UCSD-AML1 (cell line): ENCODE data around the gene NUDT14.

ENCODE experiments used
- DNase-seq: peaks from one replicate; lab custom pipeline; 2025; ENCODE audit not compliant: unreplicated experiment; lab: John Stamatoyannopoulos, UW

NUDT14 gene

GRCh38 chr14:105160776-105161175, 20.3 kb downstream of the NUDT14 start:
- DNase-seq: no peak

DNA sequence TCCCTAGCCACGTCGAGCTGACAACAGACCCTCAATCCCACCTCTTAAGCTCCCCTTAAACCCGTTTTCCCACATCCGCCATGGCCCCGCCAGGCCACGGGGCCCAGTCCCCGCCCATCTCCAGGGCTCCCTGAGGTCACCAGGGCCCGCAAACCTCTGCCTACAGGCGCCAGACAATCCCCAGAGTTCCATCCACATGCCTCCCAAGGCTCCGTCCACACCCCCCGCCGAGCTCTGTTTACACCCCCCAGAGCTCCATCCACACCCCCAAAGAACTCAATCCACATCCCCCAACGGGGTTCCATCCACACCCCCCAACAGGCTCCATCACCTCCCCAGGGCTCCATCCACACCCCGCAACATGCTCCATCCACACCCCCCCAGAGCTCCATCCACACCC, 21.8 kb downstream of the NUDT14 start:
- no peak for DNase-seq

DNA sequence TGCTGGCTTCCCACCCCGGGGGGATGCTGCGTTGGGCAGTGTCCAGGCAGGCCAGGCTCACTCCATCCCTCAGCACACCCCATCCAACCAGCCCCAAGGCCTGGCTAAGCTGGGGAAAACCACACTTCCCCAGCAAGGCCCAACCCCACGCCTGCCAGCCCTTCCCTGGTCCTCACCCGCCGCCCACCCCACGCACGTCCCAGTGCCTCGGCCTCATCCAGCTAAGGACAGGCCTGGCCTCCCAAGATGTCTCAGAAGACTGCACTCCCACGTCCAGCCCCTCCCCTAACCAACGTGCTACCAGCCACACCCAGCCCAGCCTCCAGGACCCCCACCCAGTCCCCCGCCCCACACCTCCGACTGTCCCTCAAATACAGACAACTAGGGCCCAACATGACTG, 22.3 kb downstream of the NUDT14 start:
- DNase-seq: no peak

GRCh38 chr14:105157872-105158271, 23.2 kb downstream of the NUDT14 start:
- no peak for DNase-seq

DNA sequence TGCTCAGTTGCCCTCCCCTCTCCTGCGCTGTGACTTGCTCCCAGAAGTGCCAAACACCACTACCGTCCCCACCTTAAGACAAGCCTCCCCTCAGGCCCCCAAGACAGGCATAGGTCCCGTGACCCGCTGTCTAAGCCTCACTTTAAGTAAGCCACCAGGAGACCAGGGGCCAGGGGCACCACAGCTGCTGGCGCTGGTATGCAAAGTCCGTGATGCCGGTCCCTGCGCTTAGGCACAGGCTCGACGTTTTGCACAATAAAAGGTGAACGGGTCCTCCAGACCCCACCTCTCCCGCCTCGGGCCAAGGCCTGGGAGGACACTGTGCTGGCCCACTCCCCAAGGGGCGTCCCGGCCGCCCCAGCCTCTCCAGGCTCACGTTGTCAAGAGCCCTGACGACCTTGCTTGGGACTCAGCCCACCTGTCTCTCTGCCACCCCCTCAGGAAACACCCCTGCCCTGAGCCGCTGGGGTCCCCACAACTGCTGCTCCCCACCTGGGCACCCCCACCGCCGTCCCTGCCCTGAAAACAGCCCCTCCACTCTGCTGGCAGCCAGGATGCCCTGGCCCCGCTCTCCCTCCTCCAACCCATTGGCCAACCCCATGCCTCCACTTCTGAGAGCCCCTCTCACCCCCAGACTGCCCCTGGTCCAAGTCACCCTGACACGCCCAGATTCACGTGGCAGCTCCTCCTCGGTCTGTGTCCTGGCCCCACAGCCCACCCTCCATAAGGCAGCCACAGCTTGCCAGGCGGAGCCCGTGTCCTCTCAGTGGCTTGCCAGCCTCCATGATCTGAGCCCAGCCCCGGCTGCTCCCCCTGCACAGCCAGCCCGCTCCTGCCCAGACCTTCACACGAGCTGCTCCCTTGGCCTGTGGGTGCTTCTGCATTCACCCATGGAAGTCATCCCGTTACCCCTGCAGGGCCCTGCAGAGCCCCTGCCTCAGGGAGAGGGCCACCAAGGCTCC, 24.4 kb downstream of the NUDT14 start:
- DNase-seq: no peak

GRCh38 chr14:105155681-105156413, 25.3 kb downstream of the NUDT14 start:
- DNase-seq: no peak

- DNase-seq: no peak
Measured at GRCh38 chr14:105155071-105155651, 26.0 kb downstream of the NUDT14 start.

- no peak for DNase-seq
Measured at GRCh38 chr14:105154476-105154871, 26.6 kb downstream of the NUDT14 start.

DNA sequence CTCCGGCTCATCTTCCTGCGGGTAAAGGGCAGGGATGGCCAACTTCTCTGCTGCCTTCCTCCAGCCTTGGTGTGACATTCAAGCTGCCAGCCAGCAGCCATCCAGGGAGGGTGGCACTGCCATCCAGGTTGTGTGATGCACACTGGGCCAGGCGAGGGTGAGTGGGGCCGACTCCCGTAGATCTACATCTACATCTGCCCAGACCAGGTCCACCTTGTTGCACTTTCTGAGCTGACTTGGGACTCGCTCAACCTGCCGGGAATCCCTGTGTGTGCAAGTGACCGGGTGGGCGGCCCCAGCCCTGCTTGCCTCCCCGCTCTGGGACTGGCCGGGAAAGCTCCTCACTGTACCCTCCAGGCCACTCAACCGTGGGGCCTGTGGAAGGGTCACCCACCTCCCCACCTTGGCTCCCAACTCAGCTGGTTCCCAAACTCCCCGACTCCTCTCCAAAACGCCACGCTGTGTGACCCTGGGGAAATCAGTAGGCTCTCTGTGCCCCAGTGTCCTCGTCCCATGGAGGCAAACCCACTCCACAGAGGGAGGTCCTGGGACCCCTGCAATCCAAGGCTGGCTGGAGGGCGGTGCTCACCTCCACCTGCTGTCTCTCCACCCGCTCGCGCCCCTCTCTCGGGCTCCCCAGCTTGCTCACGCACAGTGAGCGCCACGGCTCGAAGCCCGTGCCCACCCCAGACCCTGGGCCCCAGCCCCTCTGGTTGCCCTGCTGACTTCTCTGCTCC, 27.2 kb downstream of the NUDT14 start:
- DNase-seq: no peak

DNA sequence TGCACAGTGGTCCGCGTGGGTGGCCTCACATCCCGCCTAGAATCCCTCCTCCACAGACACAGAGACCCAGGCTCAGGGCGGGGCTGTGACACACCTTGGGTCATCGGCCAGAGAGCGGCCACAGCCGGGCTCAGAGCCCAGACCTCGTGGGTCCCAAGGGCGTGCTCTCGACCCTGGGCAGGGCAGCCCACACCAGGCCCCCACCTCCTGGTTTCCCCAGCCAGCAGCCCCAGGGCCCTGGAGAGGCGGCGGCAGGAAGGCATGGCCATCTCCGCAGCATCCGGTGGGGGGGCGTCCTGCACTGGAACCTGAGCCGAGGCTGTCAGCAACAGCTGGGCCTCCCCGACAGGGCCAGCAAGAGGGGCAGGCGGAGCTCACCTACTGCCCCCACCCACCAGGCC, 27.8 kb downstream of the NUDT14 start:
- DNase-seq: no peak

DNA sequence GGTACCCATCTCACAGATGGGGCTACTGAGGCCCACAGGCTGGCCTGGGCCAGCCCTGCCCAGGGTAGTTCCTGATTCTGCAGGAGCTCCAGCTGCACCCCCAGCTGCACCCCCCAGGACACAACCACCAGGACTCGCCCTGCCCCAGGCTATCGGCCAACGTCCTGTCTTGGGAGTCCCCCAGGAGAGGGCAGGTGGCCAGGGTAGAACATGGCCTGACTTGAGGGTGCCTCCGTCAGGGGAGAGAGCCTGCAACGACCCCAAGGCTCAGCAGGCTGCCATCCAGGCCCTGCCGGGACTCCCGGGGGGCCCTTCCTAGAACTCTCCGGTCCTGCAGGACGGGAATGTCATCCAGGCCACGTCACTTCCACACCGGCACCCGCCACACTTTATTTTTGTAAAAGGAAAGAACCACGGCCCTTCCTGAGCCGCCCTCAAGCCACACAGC, 28.3 kb downstream of the NUDT14 start:
- no peak for DNase-seq

GRCh38 chr14:105151838-105152793, 29.0 kb downstream of the NUDT14 start:
- DNase-seq: no peak

DNA sequence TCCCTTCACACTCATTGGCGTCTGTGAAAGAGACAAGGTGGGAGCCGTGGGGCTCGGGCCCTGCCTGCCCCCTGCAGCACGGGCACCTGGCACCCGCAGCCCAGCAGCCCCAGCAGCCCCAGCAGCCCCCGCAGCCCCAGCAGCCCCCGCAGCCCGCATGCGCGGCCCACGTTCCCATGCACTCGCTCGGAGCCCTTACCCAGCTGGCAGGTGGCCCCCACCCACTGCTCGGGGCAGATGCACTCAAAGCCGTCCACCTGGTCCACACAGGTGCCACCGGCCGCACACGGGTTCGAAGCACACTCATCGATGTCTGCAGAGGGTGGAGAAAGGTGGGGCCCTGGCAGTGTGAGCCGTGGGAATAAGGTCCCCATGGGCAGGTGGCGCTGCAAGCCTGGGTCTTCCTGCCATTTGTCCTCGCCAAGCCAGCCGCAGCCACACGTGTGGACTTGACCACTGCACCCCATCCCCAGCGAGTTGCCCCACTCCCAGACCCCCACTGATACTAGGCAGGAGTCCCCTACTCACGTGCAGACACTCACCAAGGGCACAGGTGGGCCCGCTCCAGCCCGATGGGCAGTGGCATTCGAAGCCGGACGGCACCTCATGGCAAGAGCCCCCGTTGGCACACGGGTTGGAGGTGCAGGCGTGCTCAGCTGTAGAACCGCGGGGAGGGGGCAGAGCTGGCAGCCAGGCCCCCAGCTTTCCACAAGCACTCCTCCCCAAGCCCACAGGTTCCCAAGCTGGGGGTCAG, 29.9 kb downstream of the NUDT14 start:
- no peak for DNase-seq

GRCh38 chr14:105150368-105151083, 30.6 kb downstream of the NUDT14 start:
- no peak for DNase-seq

GRCh38 chr14:105150026-105150367, 31.1 kb downstream of the NUDT14 start:
- DNase-seq: no peak

GRCh38 chr14:105149146-105149781, 31.8 kb downstream of the NUDT14 start:
- no peak for DNase-seq

- no peak for DNase-seq
Measured at GRCh38 chr14:105148604-105149145, 32.4 kb downstream of the NUDT14 start.
